WI38 (cell line): ENCODE results near the gene TMEM234.

Experiments
- H3K4me3 ChIP-seq: 2 replicates; pipeline ENCODE4 v1.5.1; 2011; ENCODE audit warnings: low read depth, mild to moderate bottlenecking, control low read depth, low read length
- TF ChIP-seq, protein P1 (sequence below): IDR thresholded peaks from 2 replicates; pipeline ENCODE4 v1.5.1; 2012; ENCODE audit warnings: low read depth, mild to moderate bottlenecking, control low read depth, low read length

Gene TMEM234

DNA sequence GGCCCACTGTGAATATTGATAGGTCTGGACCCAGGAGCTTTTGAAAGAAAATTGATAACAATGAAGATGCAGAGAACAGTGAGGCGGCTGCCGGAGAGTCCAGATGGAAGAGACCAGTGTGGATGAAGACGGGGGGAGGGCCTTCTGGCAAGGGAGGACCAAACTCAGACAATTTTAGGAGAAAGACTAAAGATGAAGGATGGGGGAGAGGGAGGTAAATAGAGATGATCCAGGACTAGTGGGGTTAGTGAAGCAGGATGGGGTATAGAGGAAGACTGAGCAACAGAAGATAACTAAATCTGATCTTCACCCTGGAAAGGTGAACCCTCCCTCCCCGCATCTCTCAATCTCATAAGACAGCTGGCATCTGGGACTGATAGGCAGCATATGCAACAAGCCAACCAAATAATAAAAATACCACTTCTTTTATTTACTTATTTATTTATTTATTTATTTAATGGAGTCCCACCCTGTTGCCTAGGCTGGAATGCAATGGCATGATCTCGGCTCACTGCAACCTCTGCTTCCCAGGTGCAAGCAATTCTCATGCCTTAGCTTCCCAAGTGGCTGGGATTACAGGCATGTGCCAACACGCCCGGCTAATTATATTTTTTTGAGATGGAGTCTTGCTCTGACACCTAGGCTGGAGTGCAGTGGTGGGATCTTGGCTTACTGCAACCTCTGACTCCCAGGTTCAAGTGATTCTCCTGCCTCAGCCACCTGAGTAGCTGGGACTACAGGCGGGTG, 10.6 kb upstream of the TMEM234 start:
- no peak overlapping the region for H3K4me3 ChIP-seq
- TF ChIP-seq, protein P1, sequence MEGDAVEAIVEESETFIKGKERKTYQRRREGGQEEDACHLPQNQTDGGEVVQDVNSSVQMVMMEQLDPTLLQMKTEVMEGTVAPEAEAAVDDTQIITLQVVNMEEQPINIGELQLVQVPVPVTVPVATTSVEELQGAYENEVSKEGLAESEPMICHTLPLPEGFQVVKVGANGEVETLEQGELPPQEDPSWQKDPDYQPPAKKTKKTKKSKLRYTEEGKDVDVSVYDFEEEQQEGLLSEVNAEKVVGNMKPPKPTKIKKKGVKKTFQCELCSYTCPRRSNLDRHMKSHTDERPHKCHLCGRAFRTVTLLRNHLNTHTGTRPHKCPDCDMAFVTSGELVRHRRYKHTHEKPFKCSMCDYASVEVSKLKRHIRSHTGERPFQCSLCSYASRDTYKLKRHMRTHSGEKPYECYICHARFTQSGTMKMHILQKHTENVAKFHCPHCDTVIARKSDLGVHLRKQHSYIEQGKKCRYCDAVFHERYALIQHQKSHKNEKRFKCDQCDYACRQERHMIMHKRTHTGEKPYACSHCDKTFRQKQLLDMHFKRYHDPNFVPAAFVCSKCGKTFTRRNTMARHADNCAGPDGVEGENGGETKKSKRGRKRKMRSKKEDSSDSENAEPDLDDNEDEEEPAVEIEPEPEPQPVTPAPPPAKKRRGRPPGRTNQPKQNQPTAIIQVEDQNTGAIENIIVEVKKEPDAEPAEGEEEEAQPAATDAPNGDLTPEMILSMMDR = no peak

DNA sequence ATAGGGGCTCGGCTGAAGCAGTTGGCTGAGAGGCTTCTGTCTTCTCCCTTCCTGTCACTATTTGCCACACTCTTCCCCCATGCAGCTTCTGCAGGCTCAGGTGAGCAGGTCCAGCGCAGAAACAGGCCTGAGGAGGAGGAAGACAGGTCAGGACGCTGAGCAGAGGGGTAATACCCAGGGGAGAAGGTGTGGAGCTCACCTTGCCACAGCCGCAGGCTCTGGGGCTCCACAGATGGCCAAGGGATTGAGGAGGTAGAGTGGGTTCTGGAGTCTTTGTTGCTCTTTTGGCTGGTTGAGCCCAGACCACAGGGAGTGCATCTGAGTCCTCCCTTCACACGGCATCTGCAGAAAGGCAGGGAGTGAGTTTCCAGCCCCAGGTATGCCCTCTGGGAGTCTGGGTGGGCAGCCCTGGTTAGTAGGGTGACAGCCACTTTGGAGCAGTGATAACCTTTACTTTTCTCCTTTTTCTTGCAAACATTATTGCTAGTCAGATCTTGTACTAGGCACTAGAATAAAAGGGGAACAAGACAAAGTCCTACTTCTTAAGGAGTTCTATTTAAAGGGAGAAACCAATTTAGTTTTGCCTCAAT, 9.8 kb upstream of the TMEM234 start:
- TF ChIP-seq, protein P1 = no peak

DNA sequence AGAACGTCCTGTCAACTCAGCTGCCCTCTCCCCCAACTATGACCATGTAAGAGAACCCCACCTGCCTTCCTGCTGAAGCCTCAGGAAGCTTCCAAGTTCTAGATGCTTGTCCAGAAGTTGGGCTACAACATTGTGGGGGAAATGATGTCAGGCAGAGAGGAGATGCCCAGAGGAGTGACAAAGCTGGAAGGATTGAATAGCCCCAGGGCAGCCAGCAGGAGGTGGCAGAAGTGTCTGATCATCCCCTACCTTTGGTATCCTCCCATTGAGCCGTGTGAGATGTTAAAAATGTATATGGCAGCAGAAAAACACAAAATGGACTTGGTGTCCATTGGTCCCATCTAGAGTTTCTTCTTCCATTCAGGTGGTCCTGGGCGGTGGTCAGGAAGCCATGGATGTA, 6.6 kb upstream of the TMEM234 start:
- TF ChIP-seq, protein P1 = no peak
- H3K4me3 ChIP-seq = no peak overlapping the region

More for the DNA sequence above, 9.8 kb upstream of the TMEM234 start:
- H3K4me3 ChIP-seq = no peak overlapping the region

DNA sequence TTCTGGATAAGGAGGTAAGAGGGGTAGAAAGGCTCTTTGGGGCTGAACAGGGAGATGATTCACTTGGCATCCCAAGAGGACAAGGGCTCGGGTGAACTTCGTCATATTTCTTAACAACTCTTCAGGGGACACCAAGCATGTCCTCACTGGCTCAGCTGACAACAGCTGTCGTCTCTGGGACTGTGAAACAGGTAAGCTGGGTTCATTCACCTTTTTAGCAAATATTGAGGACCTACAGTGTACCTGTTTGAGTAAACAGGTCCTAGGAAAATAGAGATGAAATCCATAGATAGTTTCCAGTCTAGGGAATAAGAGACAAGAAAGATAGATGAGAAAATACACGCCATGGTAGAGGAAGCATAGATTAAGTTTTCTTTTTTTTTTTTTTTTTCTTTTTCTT, 2.1 kb upstream of the TMEM234 start:
- TF ChIP-seq, protein P1 = no peak
- no peak overlapping the region for H3K4me3 ChIP-seq

DNA sequence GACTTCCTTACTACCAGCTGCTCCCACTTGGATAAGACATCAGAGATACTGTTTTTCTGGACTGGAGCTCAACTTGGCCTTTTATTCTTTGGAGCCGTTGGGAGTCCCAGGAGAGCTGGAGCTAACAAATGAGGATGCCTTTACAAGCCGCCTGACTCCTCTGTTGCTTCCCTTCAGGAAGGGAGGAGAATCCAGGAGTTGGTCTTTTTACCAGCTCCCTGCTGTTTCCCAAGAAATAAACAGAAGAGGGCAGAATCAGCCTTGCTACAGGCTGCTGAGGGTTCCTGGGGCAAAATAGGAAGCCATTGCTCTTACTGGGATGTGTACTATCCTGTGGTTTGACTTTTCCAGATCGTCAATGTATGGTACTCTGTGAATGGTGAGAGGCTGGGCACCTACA, 1.5 kb upstream of the TMEM234 start:
- 0 out of 2 replicates have a peak overlapping the region, but pooled peaks have one; percentile 3 for H3K4me3 ChIP-seq
- TF ChIP-seq, protein P1 = no peak

DNA sequence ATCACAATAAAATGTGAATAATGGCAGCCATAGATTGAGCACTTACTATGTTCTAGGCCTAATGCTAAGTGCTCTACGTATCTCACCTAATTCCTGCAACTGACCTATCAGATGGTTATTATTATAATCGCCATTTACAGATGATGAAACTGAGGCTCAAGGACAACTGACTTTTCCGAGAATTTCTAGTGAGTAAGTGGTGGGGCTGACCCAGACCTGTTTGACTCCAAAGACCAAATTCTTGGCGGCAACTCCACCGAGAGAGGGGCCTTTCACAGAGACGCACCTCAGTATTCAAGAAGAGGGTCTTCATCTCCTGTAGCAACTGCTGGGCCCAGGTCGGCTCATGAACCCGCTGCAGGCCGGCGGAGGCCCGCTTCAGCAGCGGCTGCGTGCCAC, 573 bp downstream of the TMEM234 start:
- TF ChIP-seq, protein P1 = no peak
- peak overlapping the region; percentile 83 for H3K4me3 ChIP-seq
